BE2C (cell line): ENCODE data around the gene BNIPL.

Source experiments
- DNase-seq: peaks from one replicate; pipeline ENCODE4 v3.0.0-alpha.2; 2020
- H3K27me3 ChIP-seq: fragments of 250-450 bp; sonication (Bioruptor Pico); 2 replicates; pipeline ENCODE4 v1.5.1; 2020; ENCODE audit warnings: mild to moderate bottlenecking
- H3K36me3 ChIP-seq: fragments of 250-450 bp; sonication (Bioruptor Pico); 2 replicates; pipeline ENCODE4 v1.5.1; 2020; ENCODE audit warnings: mild to moderate bottlenecking
- H3K4me1 ChIP-seq: fragments of 250-450 bp; sonication (Bioruptor Pico); 2 replicates; pipeline ENCODE4 v1.5.1; 2020
- H3K4me3 ChIP-seq: 2 replicates; pipeline ENCODE4 v1.5.1; 2011; ENCODE audit warnings: low read depth, low read length
- H3K9me3 ChIP-seq: fragments of 250-450 bp; sonication (Bioruptor Pico); 2 replicates; pipeline ENCODE4 v1.5.1; 2020
- TF ChIP-seq, protein P1 (sequence below): IDR thresholded peaks from 2 replicates; pipeline ENCODE4 v1.5.1; 2012; ENCODE audit warnings: mild to moderate bottlenecking, low read depth, low read length

Gene BNIPL

DNA sequence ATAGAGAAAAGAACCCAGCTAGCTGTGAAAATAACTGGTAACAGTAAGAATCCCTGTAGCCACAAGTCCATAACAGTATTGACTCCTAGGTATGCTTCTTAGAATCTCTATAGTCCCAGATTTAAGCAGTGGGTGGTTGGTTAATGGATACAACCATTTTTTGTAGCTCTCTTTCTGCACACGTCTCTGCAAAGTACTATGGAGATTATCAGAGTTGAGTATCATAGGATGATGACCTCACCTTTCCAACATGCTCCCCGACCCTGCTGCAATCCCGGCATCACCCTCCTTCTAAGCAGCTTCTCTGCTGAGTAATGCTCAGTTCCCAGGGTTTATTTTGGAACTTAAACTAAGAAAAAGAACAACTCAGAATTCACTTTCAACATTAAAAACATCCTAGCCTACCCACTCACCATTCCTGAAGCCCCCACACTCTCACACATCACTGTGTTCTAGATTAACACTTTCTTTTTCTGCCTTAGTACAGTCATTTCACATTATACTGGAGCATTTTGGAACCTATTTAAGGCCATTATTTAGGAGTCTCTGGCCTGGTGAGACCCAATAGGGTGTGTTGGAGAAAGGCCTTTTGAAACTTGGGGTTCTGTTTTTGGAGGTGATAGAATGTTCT, 26.5 kb downstream of the BNIPL start:
- Histone ChIP-seq H3K36me3 (peaks cover 42% of the 10 kb centered on the region), H3K4me3 (peak overlapping the region; percentile 87), H3K9me3 (no peaks in the 10 kb centered on the region), H3K27me3 (no peaks in the 10 kb centered on the region), H3K4me1 (peaks cover 5% of the 10 kb centered on the region; the same call in 1 of the 2 replicates)
- TF ChIP-seq, protein P1, sequence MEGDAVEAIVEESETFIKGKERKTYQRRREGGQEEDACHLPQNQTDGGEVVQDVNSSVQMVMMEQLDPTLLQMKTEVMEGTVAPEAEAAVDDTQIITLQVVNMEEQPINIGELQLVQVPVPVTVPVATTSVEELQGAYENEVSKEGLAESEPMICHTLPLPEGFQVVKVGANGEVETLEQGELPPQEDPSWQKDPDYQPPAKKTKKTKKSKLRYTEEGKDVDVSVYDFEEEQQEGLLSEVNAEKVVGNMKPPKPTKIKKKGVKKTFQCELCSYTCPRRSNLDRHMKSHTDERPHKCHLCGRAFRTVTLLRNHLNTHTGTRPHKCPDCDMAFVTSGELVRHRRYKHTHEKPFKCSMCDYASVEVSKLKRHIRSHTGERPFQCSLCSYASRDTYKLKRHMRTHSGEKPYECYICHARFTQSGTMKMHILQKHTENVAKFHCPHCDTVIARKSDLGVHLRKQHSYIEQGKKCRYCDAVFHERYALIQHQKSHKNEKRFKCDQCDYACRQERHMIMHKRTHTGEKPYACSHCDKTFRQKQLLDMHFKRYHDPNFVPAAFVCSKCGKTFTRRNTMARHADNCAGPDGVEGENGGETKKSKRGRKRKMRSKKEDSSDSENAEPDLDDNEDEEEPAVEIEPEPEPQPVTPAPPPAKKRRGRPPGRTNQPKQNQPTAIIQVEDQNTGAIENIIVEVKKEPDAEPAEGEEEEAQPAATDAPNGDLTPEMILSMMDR = no peak
- peak; percentile 45 for DNase-seq

DNA sequence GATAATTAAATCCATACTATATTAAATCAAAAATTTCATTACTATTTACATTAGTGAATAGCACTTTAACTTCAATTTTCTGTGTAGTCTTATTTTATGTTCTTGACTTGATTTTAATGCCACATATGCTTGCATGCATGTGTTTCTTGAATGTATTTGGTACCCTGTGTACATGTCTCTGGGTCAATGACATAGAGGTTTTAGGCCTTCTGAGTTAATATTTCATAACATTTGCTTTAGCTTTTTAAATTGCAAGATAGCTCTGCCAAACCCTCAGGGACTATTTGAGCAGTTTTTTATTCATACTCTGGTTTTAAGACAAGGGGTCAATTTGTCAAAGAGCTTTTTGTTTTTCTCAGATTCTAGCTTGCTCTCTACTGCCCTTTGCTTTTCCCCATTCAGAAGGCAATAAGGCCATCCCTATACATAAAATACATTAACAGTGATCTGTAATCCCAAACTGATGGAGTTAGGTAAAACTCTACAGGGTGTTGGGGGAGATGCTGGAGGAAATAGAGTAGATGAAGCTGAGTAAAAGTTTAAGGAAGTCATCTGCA, 28.8 kb downstream of the BNIPL start:
- Histone ChIP-seq H3K4me1 (peaks cover 3% of the 10 kb centered on the region; the same call in 1 of the 2 replicates), H3K36me3 (peaks cover 61% of the 10 kb centered on the region), H3K9me3 (no peaks in the 10 kb centered on the region), H3K4me3 (no peak overlapping the region), H3K27me3 (no peaks in the 10 kb centered on the region)
- no peak for DNase-seq
- TF ChIP-seq, protein P1 = no peak

DNA sequence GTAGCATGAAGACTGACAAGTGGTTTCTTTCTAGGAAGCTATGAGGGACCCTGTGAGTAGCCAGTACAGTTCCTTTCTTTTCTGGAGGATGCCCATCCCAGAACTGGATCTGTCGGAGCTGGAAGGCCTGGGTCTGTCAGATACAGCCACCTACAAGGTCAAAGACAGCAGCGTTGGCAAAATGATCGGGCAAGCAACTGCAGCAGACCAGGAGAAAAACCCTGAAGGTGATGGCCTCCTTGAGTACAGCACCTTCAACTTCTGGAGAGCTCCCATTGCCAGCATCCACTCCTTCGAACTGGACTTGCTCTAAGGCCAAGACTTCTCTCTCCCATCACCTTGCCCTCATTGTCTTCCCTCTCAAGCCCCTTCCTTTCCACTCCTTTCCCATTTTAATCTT, 30.8 kb downstream of the BNIPL start:
- peaks cover 3% of the 10 kb centered on the region; the same call in 1 of the 2 replicates for H3K4me1 ChIP-seq
- DNase-seq = no peak
- no peaks in the 10 kb centered on the region for H3K9me3 ChIP-seq
- no peaks in the 10 kb centered on the region for H3K27me3 ChIP-seq
- TF ChIP-seq, protein P1 = no peak
- H3K4me3 ChIP-seq = no peak overlapping the region
- H3K36me3 ChIP-seq = peaks cover 65% of the 10 kb centered on the region

DNA sequence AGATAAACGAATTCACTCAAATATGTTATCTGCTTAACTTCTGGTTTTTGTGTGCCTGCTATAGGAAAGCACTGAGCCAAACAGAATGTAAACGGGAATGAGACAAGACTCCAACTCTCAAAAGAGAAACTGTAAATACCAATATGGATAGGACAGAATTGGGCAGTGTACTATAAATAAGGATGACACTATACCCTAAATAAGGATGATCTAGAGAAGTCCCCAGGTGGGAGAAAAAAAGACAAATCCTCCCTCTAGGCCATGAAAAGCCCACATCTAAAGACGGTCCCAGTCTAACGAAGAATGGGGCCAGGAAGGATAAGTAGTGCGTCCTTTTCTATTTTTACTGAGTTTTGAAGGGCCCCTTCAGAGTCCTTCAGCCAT, 32.7 kb downstream of the BNIPL start:
- H3K4me1 ChIP-seq = peaks cover 3% of the 10 kb centered on the region; the same call in 1 of the 2 replicates
- H3K4me3 ChIP-seq = no peak overlapping the region
- peaks cover 56% of the 10 kb centered on the region for H3K36me3 ChIP-seq
- TF ChIP-seq, protein P1 = no peak
- no peaks in the 10 kb centered on the region for H3K27me3 ChIP-seq
- no peaks in the 10 kb centered on the region for H3K9me3 ChIP-seq
- no peak for DNase-seq

DNA sequence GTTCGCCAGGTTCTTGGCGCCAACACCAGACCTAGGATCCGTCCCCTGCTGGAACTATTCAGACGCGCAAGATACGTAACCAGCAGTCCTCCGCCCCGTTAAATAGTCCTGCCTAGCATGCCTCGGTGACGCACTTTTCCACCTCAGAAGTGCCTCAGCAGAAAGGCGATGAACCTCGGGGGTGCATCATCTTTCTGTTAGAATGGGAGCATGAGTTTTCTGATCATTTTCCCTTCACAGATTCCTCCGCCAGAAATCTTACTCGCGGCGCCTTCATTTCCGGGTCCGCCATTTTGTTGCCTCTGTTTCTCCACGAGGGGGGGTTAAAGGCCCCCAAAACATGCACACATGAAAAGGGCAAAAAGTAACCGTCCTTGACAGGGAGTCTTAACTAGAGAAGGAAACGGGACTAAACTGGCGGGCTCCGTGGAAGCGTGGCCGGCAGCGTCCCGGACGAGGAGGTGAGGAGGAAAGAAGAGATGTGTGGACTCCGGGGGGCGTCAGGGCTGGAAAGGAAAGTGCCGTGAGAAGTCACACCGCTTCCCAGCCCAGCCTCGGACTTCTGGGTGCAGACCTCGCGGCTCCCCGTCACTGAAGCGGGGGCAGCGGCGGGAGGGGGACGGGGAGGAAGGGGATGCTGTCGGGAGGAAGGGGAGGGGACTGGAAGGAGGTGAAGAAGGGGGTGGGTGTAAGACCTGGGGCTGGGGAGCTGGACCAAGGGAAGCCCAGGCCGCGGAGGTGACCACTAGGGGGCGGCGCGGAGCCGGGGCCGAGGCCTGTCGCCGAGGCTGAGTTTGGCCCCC, 34.3 kb downstream of the BNIPL start, which contains the start of gene GABPB2:
Gene GABPB2, plus strand, starts transcription at position 288 of the 803 bp plus-strand sequence. CDS start 17,429 bp downstream, outside the sequence.
- Histone ChIP-seq H3K4me3 (peak within 1 kb of the TSS; percentile 83), H3K4me1 (no peaks in the 10 kb centered on the region; the same call in 1 of the 2 replicates), H3K36me3 (peaks cover 48% of the 10 kb centered on the region), H3K9me3 (no peaks in the 10 kb centered on the region), H3K27me3 (no peaks in the 10 kb centered on the region)
- peak; percentile 93 for DNase-seq
- TF ChIP-seq, protein P1 = peak; percentile 84
